Gastroesophageal sphincter (tissue), 3 donors: ENCODE data around the gene ICA1.

ENCODE experiments used
- EP300 ChIP-seq: sonication (generic); formaldehyde crosslinking; IDR thresholded peaks from one replicate; pipeline ENCODE4 v1.6.1; 2017; ENCODE audit warnings: antibody characterized with exemption, mild to moderate bottlenecking
- POLR2AphosphoS5 ChIP-seq: sonication (generic); formaldehyde crosslinking; IDR thresholded peaks from one replicate; pipeline ENCODE4 v1.6.1; 2017; ENCODE audit warnings: antibody characterized with exemption
- TF ChIP-seq, protein P1 (sequence below), 4 experiments: fragments of 200-600 bp in 2 of 4; fragments of 450-650 bp in 2 of 4; sonication (generic) in 1 of 4; IDR thresholded peaks; one replicate each; pipeline ENCODE4 v1.5.1; 2017 to 2019; ENCODE audit warnings: antibody characterized with exemption in 4 of 4, mild to moderate bottlenecking in 2 of 4, moderate library complexity in 2 of 4

DNA sequence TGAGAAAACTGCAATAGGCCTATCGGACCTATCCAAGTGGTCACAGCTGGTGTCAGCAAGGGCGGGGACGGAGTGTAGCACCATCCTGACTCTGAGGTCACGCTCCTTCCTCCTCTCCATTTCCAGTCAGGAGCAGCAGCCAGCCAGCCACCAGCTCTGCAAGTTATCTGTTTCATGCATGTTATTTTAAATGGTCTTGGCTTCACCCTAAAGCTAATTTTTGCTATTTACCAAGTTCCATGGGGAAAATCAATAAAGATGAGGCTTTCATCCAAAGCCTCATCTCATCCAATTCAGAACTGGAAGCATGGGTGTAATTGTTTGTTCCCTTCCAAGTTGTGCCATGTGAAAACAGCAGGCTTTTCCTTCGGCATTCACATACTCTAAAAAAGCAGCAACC, 49.3 kb downstream of the ICA1 start:
- TF ChIP-seq EP300, result no peak
- TF ChIP-seq POLR2AphosphoS5, result no peak
- TF ChIP-seq, protein P1, sequence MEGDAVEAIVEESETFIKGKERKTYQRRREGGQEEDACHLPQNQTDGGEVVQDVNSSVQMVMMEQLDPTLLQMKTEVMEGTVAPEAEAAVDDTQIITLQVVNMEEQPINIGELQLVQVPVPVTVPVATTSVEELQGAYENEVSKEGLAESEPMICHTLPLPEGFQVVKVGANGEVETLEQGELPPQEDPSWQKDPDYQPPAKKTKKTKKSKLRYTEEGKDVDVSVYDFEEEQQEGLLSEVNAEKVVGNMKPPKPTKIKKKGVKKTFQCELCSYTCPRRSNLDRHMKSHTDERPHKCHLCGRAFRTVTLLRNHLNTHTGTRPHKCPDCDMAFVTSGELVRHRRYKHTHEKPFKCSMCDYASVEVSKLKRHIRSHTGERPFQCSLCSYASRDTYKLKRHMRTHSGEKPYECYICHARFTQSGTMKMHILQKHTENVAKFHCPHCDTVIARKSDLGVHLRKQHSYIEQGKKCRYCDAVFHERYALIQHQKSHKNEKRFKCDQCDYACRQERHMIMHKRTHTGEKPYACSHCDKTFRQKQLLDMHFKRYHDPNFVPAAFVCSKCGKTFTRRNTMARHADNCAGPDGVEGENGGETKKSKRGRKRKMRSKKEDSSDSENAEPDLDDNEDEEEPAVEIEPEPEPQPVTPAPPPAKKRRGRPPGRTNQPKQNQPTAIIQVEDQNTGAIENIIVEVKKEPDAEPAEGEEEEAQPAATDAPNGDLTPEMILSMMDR (IDR thresholded peaks at IDR 0.05), result no peak
